Loucy (cell line): ENCODE data around the gene SMOC2.
"Not testable (repeated sequence)": the region's sequence is repeated elsewhere in the genome, so short reads cannot be mapped to it uniquely, and the experiment has no call there.

ENCODE experiments used
- H2AFZ ChIP-seq: fragments of 200-600 bp; sonication (generic); 2 replicates; pipeline ENCODE4 v1.6.0; 2016; ENCODE audit warnings: antibody characterized with exemption, mild to moderate bottlenecking, low read length, moderate library complexity
- H3F3A ChIP-seq: fragments of 200-600 bp; 2 replicates; pipeline ENCODE4 v1.6.0; 2016; ENCODE audit warnings: antibody characterized with exemption, low read depth, mild to moderate bottlenecking
- H3K27me3 ChIP-seq: fragments of 200-600 bp; sonication (generic); 2 replicates; pipeline ENCODE4 v1.6.1; 2014; ENCODE audit warnings: low read length, mild to moderate bottlenecking; ENCODE audit not compliant: insufficient read depth, poor library complexity, severe bottlenecking
- H3K36me3 ChIP-seq: fragments of 200-600 bp; sonication (generic); 2 replicates; pipeline ENCODE4 v1.6.1; 2016; ENCODE audit warnings: low read length; ENCODE audit not compliant: insufficient read depth
- H3K4me1 ChIP-seq: fragments of 200-600 bp; sonication (generic); 2 replicates; pipeline ENCODE4 v1.5.1; 2014; ENCODE audit warnings: low read length, mild to moderate bottlenecking; ENCODE audit not compliant: insufficient read depth, poor library complexity, severe bottlenecking
- H3K4me2 ChIP-seq: fragments of 200-600 bp; sonication (generic); 2 replicates; pipeline ENCODE4 v1.6.0; 2014; ENCODE audit warnings: antibody characterized with exemption, low read length, low read depth, mild to moderate bottlenecking; ENCODE audit not compliant: poor library complexity, severe bottlenecking
- H3K4me3 ChIP-seq: fragments of 200-600 bp; sonication (generic); 2 replicates; pipeline ENCODE4 v1.5.1; 2014; ENCODE audit warnings: low read length, mild to moderate bottlenecking, mixed read lengths; ENCODE audit not compliant: poor library complexity, severe bottlenecking
- H3K79me2 ChIP-seq: fragments of 200-600 bp; sonication (generic); 2 replicates; pipeline ENCODE4 v1.6.1; 2014; ENCODE audit warnings: low read length; ENCODE audit not compliant: insufficient read depth
- H3K9ac ChIP-seq: fragments of 200-600 bp; sonication (generic); 2 replicates; pipeline ENCODE4 v1.6.0; 2014; ENCODE audit warnings: mild to moderate bottlenecking, low read depth, low read length, moderate library complexity; ENCODE audit not compliant: poor library complexity, severe bottlenecking
- H3K9me2 ChIP-seq: fragments of 200-600 bp; sonication (generic); replicated peaks from 2 replicates; pipeline ENCODE4 v1.6.1; 2016; ENCODE audit warnings: low read depth, low read length, mixed read lengths
- H3K9me3 ChIP-seq: fragments of 200-600 bp; sonication (generic); 2 replicates; pipeline ENCODE4 v1.6.1; 2014; ENCODE audit warnings: mild to moderate bottlenecking, antibody characterized with exemption, low read length, low read depth; ENCODE audit not compliant: insufficient read depth
- H4K20me1 ChIP-seq: fragments of 200-600 bp; sonication (generic); 2 replicates; pipeline ENCODE4 v1.6.0; 2014; ENCODE audit warnings: antibody characterized with exemption, low read length, mild to moderate bottlenecking; ENCODE audit not compliant: insufficient read depth, poor library complexity, severe bottlenecking
- CTCF ChIP-seq: fragments of 200-600 bp; sonication (generic); conservative IDR thresholded peaks from 2 replicates; pipeline ENCODE4 v1.5.1; 2014; ENCODE audit warnings: mild to moderate bottlenecking, antibody characterized with exemption, low read length
- EZH2phosphoT487 ChIP-seq: fragments of 200-600 bp; IDR thresholded peaks from 2 replicates; pipeline ENCODE4 v1.6.1; 2018; ENCODE audit warnings: antibody characterized with exemption, mild to moderate bottlenecking, moderate library complexity, borderline replicate concordance

Gene SMOC2

GRCh38 chr6:168675375-168675774 lies 234.4 kb downstream of the SMOC2 start:
- Histone ChIP-seq H2AFZ (no peak overlapping the region), H3K4me3 (no peak overlapping the region), H3K79me2 (no peaks in the 10 kb centered on the region), H3K4me2 (no peak overlapping the region), H3K36me3 (no peaks in the 10 kb centered on the region), H3K9me2 (no peaks in the 10 kb centered on the region), H4K20me1 (no peaks in the 10 kb centered on the region), H3F3A (no peaks in the 10 kb centered on the region), H3K4me1 (no peaks in the 10 kb centered on the region), H3K27me3 (no peaks in the 10 kb centered on the region), H3K9ac (no peak overlapping the region), H3K9me3 (peaks cover 10% of the 10 kb centered on the region; the same call in 1 of the 2 replicates)
- TF ChIP-seq EZH2phosphoT487, result no peak

GRCh38 chr6:168675933-168676551 lies 235.1 kb downstream of the SMOC2 start:
- Histone ChIP-seq H3K9ac (no peak overlapping the region), H3F3A (no peaks in the 10 kb centered on the region), H4K20me1 (no peaks in the 10 kb centered on the region), H3K9me2 (no peaks in the 10 kb centered on the region), H3K4me1 (no peaks in the 10 kb centered on the region), H3K27me3 (no peaks in the 10 kb centered on the region), H3K4me3 (no peak overlapping the region), H2AFZ (no peak overlapping the region), H3K36me3 (no peaks in the 10 kb centered on the region), H3K4me2 (no peak overlapping the region), H3K9me3 (peaks cover 10% of the 10 kb centered on the region; the same call in 1 of the 2 replicates), H3K79me2 (no peaks in the 10 kb centered on the region)
- no peak for TF ChIP-seq EZH2phosphoT487
- no peak for TF ChIP-seq CTCF

- Histone ChIP-seq H3F3A (no peaks in the 10 kb centered on the region), H3K36me3 (no peaks in the 10 kb centered on the region), H3K79me2 (no peaks in the 10 kb centered on the region), H3K27me3 (no peaks in the 10 kb centered on the region), H3K4me3 (no peak overlapping the region), H3K4me1 (no peaks in the 10 kb centered on the region), H3K9me2 (no peaks in the 10 kb centered on the region), H2AFZ (no peak overlapping the region), H3K9me3 (peaks cover 12% of the 10 kb centered on the region; the same call in 1 of the 2 replicates), H4K20me1 (no peaks in the 10 kb centered on the region), H3K9ac (no peak overlapping the region), H3K4me2 (no peak overlapping the region)
- TF ChIP-seq EZH2phosphoT487 (no peak), CTCF (no peak)
Measured at GRCh38 chr6:168676552-168677322, 235.8 kb downstream of the SMOC2 start.

- not testable (repeated sequence) for H3K4me1 ChIP-seq, H3F3A ChIP-seq, H3K9me2 ChIP-seq, H4K20me1 ChIP-seq, H3K4me2 ChIP-seq, H3K36me3 ChIP-seq, H3K27me3 ChIP-seq, H2AFZ ChIP-seq, H3K9ac ChIP-seq, H3K4me3 ChIP-seq, H3K79me2 ChIP-seq
- H3K9me3 ChIP-seq, result peaks cover 13% of the 10 kb centered on the region; the same call in 1 of the 2 replicates
Measured at GRCh38 chr6:168677323-168677781, 236.4 kb downstream of the SMOC2 start.
